GM21367 (cell line): ENCODE data around the gene DIDO1.

ENCODE experiments used
- ATAC-seq: cut with Tn5 transposase; IDR thresholded peaks from one replicate; pipeline ENCODE4 v1.9.1; 2021; ENCODE audit not compliant: unreplicated experiment

Gene DIDO1

GRCh38 chr20:62926229-62927127, at the start of gene DIDO1:
Gene DIDO1 (minus strand): TSS chr20:62926505.
- ATAC-seq: peak; percentile 53

DNA sequence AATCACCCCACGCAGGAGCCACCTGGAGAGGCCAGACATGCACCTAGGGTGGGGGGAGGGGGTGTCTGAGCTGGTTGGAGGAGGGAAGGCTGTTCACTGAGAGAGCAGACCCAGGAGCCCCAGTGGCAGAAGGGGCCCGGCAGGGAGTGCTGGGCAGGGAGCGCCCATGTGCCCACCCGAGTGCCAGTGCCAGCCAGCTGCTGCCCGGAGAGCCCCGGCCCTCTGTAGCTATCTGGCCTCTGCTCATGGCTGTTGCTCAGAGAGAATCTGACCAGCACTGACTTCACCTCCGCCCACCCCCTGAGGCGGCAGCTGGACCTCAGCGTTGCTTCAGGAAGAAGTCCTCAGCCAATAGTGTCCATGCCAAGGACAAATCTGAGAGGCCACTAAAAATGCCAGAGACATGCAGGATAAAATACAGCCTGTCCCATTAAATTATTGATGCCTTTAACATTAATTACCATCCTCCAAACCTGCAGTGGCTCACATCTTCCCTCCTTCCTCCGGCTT, 49.0 kb upstream of the DIDO1 start:
- no peak for ATAC-seq

- no peak for ATAC-seq
These were observed 46.8 kb upstream of the DIDO1 start for GRCh38 chr20:62972845-62973745.

DNA sequence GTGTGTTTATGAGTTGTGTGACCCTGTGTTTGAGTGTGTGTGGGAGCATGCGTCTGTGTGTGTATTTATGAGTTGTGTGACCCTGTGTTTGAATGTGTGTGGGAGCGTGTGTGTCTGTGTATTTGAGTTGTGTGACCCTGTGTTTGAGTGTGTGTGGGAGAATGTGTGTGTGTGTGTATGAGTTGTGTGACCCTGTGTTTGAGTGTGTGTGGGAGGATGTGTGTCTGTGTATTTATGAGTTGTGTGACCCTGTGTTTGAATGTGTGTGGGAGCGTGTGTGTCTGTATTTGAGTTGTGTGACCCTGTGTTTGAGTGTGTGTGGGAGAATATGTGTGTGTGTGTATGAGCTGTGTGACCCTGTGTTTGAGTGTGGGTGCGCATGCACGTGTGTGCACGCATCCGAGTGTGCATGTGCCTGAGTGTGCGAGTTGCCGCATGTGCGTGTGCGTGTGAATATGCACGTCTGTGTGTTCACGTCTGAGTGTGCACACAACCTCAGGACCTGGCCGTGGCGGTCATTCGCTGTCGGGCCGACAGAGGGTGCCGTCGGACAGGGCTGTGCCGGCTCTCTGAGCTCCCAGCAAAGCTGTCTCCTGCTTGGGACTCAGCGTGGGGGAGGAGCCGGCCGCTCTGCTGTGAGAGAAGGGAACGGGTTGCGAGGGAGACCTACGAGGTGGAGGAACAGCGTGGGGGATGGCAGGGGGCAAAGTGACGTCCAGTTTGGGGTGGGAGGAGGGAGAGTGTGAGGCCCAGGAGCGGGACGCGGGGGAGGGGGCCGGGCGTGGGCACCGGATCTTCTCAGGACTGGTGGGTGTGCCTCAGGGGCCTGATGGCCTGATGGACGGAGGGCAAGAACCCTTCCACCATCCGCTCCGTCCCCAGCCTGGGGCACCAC, 45.9 kb upstream of the DIDO1 start:
- ATAC-seq: peak; percentile 57

- no peak for ATAC-seq
These were observed 45.1 kb upstream of the DIDO1 start for GRCh38 chr20:62971211-62971949.

DNA sequence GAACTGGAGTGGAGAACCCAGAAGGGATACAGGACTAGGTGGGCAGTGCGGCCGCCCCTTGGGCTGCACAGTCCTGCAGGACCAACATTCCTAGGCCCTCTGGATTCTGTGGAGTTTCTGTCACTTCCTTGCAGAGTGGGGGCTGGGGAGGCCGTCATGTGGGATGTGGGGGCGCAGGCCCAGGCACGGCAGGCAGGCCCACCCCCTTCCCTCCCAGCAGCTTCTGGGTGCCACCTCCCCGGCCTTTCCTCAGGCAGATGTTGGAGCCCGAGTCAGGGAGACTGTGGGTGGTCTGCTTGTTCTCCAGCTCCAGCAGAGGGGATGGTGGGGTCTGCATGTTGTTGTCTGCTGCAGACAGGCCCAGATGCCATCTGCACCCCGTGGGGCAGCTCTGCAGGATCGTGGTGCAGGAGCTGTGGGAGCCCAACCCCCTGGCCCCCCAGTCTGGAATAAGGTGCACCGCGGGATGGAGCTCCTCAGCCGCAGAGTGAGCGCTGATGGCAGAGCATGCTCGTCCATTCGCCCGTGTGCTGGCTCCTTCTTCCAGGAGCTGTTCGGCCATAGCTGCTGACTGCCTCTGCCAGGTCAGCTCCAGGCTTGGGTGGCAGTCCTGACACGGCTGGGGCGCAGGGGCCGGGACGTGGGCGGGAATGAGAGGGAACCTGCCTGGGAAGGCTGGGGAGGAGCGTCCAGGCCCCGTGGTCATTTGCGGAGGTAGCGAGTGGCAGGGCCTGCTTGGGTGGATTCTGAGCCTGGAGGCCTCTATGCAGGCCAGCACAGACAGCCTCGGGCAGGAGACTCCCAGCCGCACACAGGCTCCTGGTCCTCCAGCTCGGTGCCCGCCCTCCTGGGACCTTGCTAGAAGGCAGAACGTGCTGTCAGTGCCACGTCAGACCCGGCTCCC, 44.3 kb upstream of the DIDO1 start:
- no peak for ATAC-seq

GRCh38 chr20:62969939-62970306, 43.6 kb upstream of the DIDO1 start:
- no peak for ATAC-seq

DNA sequence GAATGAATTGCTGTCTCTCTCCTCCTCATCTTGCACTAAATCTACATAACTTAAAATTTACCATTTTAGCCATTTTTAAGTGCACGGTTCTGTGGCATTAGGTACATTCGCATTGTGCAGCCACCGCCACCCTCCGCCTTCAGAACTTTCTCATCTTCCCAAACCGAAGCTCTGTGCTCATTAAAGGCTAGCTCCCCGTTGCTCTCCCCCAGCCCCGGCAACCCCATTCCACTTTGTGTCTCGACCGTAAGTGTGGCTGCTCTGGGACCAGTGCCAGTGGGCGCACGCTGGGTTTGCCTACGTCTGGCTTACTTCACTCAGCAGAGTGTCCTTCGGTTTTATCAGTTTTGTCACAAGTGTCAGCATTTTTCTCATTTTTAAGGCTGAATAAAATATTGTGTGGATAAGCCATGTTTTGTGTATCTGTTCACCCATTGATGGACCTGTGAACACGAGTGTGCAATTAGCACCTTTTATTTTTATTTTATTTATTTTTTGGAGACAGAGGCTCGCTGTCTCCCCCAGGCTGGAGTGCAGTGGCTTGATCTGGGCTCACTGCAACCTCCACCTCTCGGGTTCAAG, 43.0 kb upstream of the DIDO1 start:
- no peak for ATAC-seq

DNA sequence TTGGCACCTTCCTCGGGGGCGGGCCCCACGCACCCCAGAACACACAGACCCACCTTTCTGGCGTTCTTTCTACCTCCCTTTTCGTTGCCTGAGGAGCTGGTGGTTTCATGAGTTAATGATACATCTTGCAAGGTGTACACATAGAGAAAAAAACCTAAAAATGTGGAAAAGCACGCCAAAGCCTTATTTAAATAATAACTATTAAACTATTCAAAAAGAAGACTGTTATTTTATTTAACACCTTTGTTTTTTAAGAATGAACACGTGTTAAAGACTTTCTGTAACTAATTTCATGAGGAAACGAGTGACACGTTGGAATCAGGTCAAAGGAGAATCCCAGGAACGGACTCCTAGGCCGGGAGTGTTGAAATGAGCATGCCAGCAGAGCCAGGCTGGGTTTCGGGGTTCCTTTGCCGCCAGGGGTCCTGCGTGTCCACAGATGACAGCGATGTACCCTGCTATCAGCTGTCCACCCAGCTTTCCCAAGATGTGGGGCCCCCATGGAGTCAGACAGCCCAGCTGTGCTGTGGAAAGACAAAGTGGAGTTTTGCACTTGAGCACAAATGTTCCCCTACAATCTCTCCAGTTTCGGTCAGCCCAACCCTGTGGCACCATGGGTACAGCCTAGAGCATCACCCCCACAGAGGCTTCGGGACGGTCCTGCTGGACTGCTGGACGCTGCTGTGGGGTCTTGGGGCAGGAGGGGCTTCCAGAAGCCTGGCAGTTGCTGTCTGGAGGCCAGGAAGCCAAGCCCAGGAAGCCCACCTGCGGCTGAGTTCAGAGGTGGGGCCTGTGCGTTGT, 42.3 kb upstream of the DIDO1 start:
- no peak for ATAC-seq

GRCh38 chr20:62967628-62968351, 41.5 kb upstream of the DIDO1 start:
- ATAC-seq: no peak

DNA sequence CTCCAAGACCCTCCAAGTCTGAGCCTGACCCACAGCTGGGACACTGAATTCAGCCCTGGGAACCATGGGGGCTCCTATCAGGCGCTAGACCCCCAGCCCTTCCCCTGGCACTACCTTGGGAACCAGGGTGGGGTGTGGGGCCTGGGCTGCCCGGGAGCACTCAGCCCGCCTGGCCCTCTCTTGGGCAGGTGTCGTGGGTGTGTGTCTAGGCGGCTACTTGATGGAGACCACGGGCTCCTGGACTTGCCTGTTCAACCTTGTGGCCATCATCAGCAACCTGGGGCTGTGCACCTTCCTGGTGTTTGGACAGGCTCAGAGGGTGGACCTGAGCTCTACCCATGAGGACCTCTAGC, 40.8 kb upstream of the DIDO1 start:
- ATAC-seq: no peak

GRCh38 chr20:62966212-62967148, 40.2 kb upstream of the DIDO1 start:
- no peak for ATAC-seq

GRCh38 chr20:62965363-62965771, 39.1 kb upstream of the DIDO1 start:
- ATAC-seq: no peak

DNA sequence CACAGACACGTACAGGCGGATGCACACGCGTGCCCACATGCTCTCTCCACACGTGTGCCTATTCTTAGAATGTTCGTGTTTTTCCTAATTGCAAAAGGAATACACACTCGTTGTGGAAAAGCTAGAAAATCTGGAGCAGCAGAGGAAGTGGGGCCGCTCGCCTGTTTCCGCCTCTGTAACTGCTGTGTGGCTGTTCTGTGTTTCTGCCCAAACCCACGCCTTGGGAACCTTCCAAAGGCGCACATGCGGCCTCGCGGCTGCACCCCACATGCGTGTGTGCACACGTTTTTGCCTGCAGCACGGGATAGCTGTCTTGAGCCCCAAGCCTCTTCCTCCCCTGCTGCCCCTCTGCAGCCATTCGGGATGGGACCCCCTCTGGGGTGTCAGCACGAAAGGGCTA, 38.4 kb upstream of the DIDO1 start:
- no peak for ATAC-seq

DNA sequence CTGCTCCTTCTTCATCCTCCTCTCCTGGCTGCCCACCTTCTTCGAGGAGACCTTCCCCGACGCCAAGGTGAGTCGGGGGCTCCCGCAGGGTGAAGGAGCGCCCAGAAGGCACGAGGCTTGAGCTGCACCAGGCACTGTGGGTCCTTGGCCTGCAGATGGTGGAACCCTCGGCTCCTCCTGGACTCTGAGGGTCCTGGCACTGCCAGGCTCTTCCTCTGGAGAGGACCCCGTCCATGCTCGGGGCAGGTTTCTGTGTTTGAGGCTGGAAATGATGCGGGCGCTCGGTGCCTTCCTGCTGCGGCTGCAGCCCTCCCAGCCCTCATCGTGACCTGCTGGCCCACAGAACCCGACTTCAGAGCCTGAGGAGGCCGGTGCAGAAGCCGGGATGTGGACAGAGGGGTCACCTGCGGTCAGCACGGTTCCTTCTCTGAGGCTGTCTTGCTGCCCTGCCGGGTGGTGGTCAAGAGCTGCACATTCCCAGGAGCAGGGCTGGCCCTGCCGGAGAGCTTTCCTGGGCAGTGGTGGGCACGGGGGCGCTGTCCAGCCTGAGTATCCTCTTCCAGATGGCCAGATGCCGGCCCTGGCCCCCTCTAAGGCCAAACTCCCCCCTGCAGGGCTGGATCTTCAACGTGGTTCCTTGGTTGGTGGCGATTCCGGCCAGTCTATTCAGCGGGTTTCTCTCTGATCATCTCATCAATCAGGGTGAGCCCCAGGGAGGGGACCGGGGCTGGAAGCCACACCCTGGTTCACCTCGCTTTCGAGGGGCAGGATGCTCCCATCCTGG, 37.5 kb upstream of the DIDO1 start:
- no peak for ATAC-seq
